ENCODE results near the gene KHDC1.

DNA sequence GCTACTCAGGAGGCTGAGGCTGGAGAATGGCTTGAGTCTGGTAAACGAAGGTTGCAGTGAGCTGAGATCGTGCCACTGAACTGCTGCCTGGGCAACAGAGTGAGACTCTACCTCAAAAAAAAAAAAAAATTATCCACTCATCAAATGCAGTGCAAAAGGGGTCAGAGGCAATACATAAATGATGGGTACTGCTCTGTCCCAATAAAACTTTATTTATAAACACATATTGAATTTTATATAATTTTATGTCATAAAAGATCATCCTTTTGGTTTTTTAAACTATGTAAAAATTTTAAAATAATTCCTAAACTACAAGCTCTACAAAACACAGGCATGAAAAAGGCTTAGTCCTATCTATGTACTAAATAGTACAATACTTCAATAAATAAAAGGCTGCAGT lies 10.3 kb downstream of the KHDC1 start:
- TF ChIP-seq ZNF776 (tag by site-specific recombination; IDR thresholded peaks at IDR 0.05; ENCODE audit: borderline replicate concordance), result no peak
- TF ChIP-seq, protein P1, sequence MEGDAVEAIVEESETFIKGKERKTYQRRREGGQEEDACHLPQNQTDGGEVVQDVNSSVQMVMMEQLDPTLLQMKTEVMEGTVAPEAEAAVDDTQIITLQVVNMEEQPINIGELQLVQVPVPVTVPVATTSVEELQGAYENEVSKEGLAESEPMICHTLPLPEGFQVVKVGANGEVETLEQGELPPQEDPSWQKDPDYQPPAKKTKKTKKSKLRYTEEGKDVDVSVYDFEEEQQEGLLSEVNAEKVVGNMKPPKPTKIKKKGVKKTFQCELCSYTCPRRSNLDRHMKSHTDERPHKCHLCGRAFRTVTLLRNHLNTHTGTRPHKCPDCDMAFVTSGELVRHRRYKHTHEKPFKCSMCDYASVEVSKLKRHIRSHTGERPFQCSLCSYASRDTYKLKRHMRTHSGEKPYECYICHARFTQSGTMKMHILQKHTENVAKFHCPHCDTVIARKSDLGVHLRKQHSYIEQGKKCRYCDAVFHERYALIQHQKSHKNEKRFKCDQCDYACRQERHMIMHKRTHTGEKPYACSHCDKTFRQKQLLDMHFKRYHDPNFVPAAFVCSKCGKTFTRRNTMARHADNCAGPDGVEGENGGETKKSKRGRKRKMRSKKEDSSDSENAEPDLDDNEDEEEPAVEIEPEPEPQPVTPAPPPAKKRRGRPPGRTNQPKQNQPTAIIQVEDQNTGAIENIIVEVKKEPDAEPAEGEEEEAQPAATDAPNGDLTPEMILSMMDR (tag by site-specific recombination; IDR thresholded peaks at IDR 0.05), result no peak
- TF ChIP-seq, protein P2, sequence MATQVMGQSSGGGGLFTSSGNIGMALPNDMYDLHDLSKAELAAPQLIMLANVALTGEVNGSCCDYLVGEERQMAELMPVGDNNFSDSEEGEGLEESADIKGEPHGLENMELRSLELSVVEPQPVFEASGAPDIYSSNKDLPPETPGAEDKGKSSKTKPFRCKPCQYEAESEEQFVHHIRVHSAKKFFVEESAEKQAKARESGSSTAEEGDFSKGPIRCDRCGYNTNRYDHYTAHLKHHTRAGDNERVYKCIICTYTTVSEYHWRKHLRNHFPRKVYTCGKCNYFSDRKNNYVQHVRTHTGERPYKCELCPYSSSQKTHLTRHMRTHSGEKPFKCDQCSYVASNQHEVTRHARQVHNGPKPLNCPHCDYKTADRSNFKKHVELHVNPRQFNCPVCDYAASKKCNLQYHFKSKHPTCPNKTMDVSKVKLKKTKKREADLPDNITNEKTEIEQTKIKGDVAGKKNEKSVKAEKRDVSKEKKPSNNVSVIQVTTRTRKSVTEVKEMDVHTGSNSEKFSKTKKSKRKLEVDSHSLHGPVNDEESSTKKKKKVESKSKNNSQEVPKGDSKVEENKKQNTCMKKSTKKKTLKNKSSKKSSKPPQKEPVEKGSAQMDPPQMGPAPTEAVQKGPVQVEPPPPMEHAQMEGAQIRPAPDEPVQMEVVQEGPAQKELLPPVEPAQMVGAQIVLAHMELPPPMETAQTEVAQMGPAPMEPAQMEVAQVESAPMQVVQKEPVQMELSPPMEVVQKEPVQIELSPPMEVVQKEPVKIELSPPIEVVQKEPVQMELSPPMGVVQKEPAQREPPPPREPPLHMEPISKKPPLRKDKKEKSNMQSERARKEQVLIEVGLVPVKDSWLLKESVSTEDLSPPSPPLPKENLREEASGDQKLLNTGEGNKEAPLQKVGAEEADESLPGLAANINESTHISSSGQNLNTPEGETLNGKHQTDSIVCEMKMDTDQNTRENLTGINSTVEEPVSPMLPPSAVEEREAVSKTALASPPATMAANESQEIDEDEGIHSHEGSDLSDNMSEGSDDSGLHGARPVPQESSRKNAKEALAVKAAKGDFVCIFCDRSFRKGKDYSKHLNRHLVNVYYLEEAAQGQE (tag by site-specific recombination; IDR thresholded peaks at IDR 0.05), result no peak
- TF ChIP-seq ZBTB21 (tag by site-specific recombination; IDR thresholded peaks at IDR 0.05), result no peak
- no peak for TF ChIP-seq ZNF544 (tag by site-specific recombination; IDR thresholded peaks at IDR 0.05)
- no peak for TF ChIP-seq MYNN (tag by site-specific recombination; IDR thresholded peaks at IDR 0.05; ENCODE audit: borderline replicate concordance)
- TF ChIP-seq ZNF76 (tag by site-specific recombination; IDR thresholded peaks at IDR 0.05; ENCODE audit: borderline replicate concordance, low read depth), result no peak
- TF ChIP-seq KLF1 (tag by site-specific recombination; IDR thresholded peaks at IDR 0.05), result no peak
- TF ChIP-seq ZNF747 (tag by site-specific recombination; IDR thresholded peaks at IDR 0.05), result no peak
- no peak for TF ChIP-seq ZNF510 (tag by site-specific recombination; IDR thresholded peaks at IDR 0.05; ENCODE audit: insufficient replicate concordance)
- no peak for TF ChIP-seq ZNF155 (tag by site-specific recombination; IDR thresholded peaks at IDR 0.05)
- no peak for TF ChIP-seq HOXA7 (CRISPR knock-in tag; IDR thresholded peaks at IDR 0.05; ENCODE audit: borderline replicate concordance)
- TF ChIP-seq ZNF23 (tag by site-specific recombination; IDR thresholded peaks at IDR 0.05; ENCODE audit: borderline replicate concordance), result no peak
- TF ChIP-seq, protein P3, sequence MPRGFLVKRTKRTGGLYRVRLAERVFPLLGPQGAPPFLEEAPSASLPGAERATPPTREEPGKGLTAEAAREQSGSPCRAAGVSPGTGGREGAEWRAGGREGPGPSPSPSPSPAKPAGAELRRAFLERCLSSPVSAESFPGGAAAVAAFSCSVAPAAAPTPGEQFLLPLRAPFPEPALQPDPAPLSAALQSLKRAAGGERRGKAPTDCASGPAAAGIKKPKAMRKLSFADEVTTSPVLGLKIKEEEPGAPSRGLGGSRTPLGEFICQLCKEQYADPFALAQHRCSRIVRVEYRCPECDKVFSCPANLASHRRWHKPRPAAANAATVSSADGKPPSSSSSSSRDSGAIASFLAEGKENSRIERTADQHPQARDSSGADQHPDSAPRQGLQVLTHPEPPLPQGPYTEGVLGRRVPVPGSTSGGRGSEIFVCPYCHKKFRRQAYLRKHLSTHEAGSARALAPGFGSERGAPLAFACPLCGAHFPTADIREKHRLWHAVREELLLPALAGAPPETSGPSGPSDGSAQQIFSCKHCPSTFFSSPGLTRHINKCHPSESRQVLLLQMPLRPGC (tag by site-specific recombination; IDR thresholded peaks at IDR 0.05), result no peak

All from HEK293 (cell line).